Endothelial cell of umbilical vein (primary cell): ENCODE measurements around the gene SHROOM4. TPM values are rescaled to one million over a fixed set of nuclear protein-coding genes. Genes with fewer than 3 reads are reported as not detected.

Source experiments
- BruUV-seq: library from RNA; stranded (reverse); fragments of 400-500 nt; replicated peaks from 2 replicates; lab custom pipeline; 2021; lab: Mats Ljungman, UMichigan
- CTCF ChIA-PET: fragments of 300-600, 350-600 bp; sonication (Branson Sonifier 250); formaldehyde crosslinking; loops from one replicate; lab custom pipeline; 2021; ENCODE audit warnings: antibody characterized with exemption, inconsistent platforms; lab: Charles Lee
- POLR2A ChIA-PET: fragments of 300-600, 350-600 bp; sonication (Branson Sonifier 250); formaldehyde crosslinking; loops from one replicate; lab custom pipeline; 2021; ENCODE audit warnings: antibody characterized with exemption, inconsistent platforms; lab: Charles Lee
- DNase-seq: peaks from one replicate; pipeline ENCODE4 v3.0.0-alpha.2; 2011; ENCODE audit warnings: low read depth, low spot score
- FAIRE-seq: peaks from 2 replicates; lab custom pipeline; 2011; peaks lifted over from hg19 to GRCh38; lab: Jason Lieb, UNC
- H2AFZ ChIP-seq: 2 replicates; pipeline ENCODE4 v1.6.0; 2012; ENCODE audit warnings: low read depth, low read length, control low read depth, inconsistent platforms
- H3K27ac ChIP-seq: 2 replicates; pipeline ENCODE4 v1.5.1; 2011; ENCODE audit warnings: low read depth, mild to moderate bottlenecking, control low read depth, low read length, moderate library complexity; ENCODE audit not compliant: insufficient read depth
- H3K27me3 ChIP-seq, 2 experiments: 2 replicates each; pipeline versions ENCODE4 v1.6.0 to v1.6.1; 2011; ENCODE audit warnings: low read length in 2 of 2, mixed read lengths in 1 of 2; ENCODE audit not compliant: control insufficient read depth in 2 of 2, insufficient read depth in 2 of 2
- H3K36me3 ChIP-seq, 2 experiments: 2 replicates in 1 of 2; 3 replicates in 1 of 2; pipeline ENCODE4 v1.5.1; 2011; ENCODE audit warnings: low read length in 2 of 2, mild to moderate bottlenecking in 1 of 2, moderate library complexity in 1 of 2; ENCODE audit not compliant: control insufficient read depth in 2 of 2, insufficient read depth in 2 of 2; ENCODE audit errors: extremely low read depth in 1 of 2
- H3K4me1 ChIP-seq: 3 replicates; pipeline ENCODE4 v1.5.1; 2011; ENCODE audit warnings: mild to moderate bottlenecking, low read length; ENCODE audit not compliant: control insufficient read depth, insufficient read depth; ENCODE audit errors: extremely low read depth
- H3K4me2 ChIP-seq: 2 replicates; pipeline ENCODE4 v1.6.1; 2011; ENCODE audit warnings: low read length, control low read depth, mixed read lengths; ENCODE audit not compliant: insufficient read depth
- H3K4me3 ChIP-seq, 3 experiments: fragments of 200-600 bp in 1 of 3; sonication (generic), shearing (Covaris generic) in 1 of 3; replicated peaks in 1 of 3; 2 replicates each; pipeline ENCODE4 v1.5.1; 2011 to 2016; ENCODE audit warnings: control low read depth in 3 of 3, low read length in 3 of 3, mild to moderate bottlenecking in 2 of 3, inconsistent platforms in 1 of 3, low read depth in 1 of 3, moderate library complexity in 1 of 3; ENCODE audit not compliant: insufficient read depth in 1 of 3
- H3K79me2 ChIP-seq: 2 replicates; pipeline ENCODE4 v1.6.0; 2012; ENCODE audit warnings: low read length, inconsistent platforms; ENCODE audit not compliant: control insufficient read depth, insufficient read depth
- H3K9ac ChIP-seq: replicated peaks from 2 replicates; pipeline ENCODE3; 2011; ENCODE audit warnings: low read length, control low read depth; ENCODE audit not compliant: insufficient read depth; ENCODE audit errors: extremely low read depth
- H3K9me1 ChIP-seq: replicated peaks from 3 replicates; pipeline ENCODE4 v1.6.0; 2011; ENCODE audit warnings: mild to moderate bottlenecking, low read length; ENCODE audit not compliant: control insufficient read depth, insufficient read depth; ENCODE audit errors: extremely low read depth
- H3K9me3 ChIP-seq: replicated peaks from 2 replicates; pipeline ENCODE4 v1.5.1; 2012; ENCODE audit warnings: low read length, inconsistent platforms; ENCODE audit not compliant: control insufficient read depth, insufficient read depth
- H4K20me1 ChIP-seq: replicated peaks from 2 replicates; pipeline ENCODE3; 2011; ENCODE audit warnings: mild to moderate bottlenecking, low read length; ENCODE audit not compliant: control insufficient read depth, insufficient read depth; ENCODE audit errors: extremely low read depth
- EZH2 ChIP-seq: IDR thresholded peaks from 2 replicates; pipeline ENCODE4 v1.6.1; 2012; ENCODE audit warnings: borderline replicate concordance, low read depth, mild to moderate bottlenecking, moderate library complexity, low read length, inconsistent platforms; ENCODE audit not compliant: severe bottlenecking
- FOS ChIP-seq: IDR thresholded peaks from 2 replicates; pipeline ENCODE4 v1.6.1; 2011; ENCODE audit warnings: mild to moderate bottlenecking, low read length, moderate library complexity, borderline replicate concordance; ENCODE audit not compliant: insufficient read depth
- GATA2 ChIP-seq: IDR thresholded peaks from 2 replicates; pipeline ENCODE4 v1.7.0; 2011; ENCODE audit warnings: low read depth, mild to moderate bottlenecking, moderate library complexity, mixed read lengths, low read length; ENCODE audit not compliant: insufficient read length, insufficient read depth
- JUN ChIP-seq: IDR thresholded peaks from 2 replicates; pipeline ENCODE4 v1.6.1; 2011; ENCODE audit warnings: borderline replicate concordance, low read depth; ENCODE audit not compliant: insufficient read length, insufficient read depth
- MYC ChIP-seq: IDR thresholded peaks from one replicate; pipeline ENCODE4 v1.6.1; 2011; ENCODE audit warnings: mild to moderate bottlenecking, low read depth, low read length
- POLR2A ChIP-seq: IDR thresholded peaks from 2 replicates; pipeline ENCODE4 v1.6.1; 2012; ENCODE audit warnings: low read depth, mild to moderate bottlenecking, control low read depth, low read length
- POLR2AphosphoS5 ChIP-seq: IDR thresholded peaks from 2 replicates; pipeline ENCODE4 v1.6.1; 2012; ENCODE audit warnings: low read depth, mild to moderate bottlenecking, control low read depth, low read length, moderate library complexity; ENCODE audit not compliant: insufficient read depth
- dilution Hi-C: fragments of 300-500 bp; cut with MboI; formaldehyde crosslinking; loops from one replicate; pipeline ENCODE4 v1.15.0; 2019; ENCODE audit warnings: low sequenced_read_pairs; ENCODE audit not compliant: extremely low pct_ligation_motif_present
- intact Hi-C: fragments of 100-400 bp; cut with micrococcal nuclease; formaldehyde crosslinking; loops from one replicate; pipeline ENCODE4 v1.10.0; 2022
- polyA plus RNA-seq, 4 experiments: library from polyadenylated mRNA; depleted of rRNA in 3 of 4; stranded (reverse) in 3 of 4; unstranded in 1 of 4; fragments of >200 nt; gene quantifications; 2 replicates each; pipeline versions ENCODE4 v1.2.1 to v1.2.3, GENCODE V29; 2011 to 2012; ENCODE audit warnings: missing spikeins in 1 of 4
- total RNA-seq: library from RNA; stranded (reverse); gene quantifications from 2 replicates; pipeline ENCODE4 v1.2.3, GENCODE V29; 2021
- TF ChIP-seq, protein P1 (sequence below): IDR thresholded peaks from 2 replicates; pipeline ENCODE4 v1.6.1; 2011; ENCODE audit not compliant: insufficient read depth, insufficient read length
- TF ChIP-seq, protein P2 (sequence below), 2 donors: IDR thresholded peaks; 1 replicate in 1 of 2; 2 replicates in 1 of 2; pipeline ENCODE4 v1.5.1; 2011; ENCODE audit warnings: low read length in 2 of 2, mild to moderate bottlenecking in 2 of 2, moderate library complexity in 2 of 2, control low read depth in 1 of 2, inconsistent platforms in 1 of 2, low read depth in 1 of 2; ENCODE audit not compliant: insufficient read depth in 1 of 2; ENCODE audit errors: extremely low read depth in 1 of 2

The SHROOM4 gene
- total and polyA plus RNA-seq, 2 donors (not counting 3 experiments of a cell fraction or from before 2014, with no cell fraction given): 29.7 to 57.5 TPM

DNA sequence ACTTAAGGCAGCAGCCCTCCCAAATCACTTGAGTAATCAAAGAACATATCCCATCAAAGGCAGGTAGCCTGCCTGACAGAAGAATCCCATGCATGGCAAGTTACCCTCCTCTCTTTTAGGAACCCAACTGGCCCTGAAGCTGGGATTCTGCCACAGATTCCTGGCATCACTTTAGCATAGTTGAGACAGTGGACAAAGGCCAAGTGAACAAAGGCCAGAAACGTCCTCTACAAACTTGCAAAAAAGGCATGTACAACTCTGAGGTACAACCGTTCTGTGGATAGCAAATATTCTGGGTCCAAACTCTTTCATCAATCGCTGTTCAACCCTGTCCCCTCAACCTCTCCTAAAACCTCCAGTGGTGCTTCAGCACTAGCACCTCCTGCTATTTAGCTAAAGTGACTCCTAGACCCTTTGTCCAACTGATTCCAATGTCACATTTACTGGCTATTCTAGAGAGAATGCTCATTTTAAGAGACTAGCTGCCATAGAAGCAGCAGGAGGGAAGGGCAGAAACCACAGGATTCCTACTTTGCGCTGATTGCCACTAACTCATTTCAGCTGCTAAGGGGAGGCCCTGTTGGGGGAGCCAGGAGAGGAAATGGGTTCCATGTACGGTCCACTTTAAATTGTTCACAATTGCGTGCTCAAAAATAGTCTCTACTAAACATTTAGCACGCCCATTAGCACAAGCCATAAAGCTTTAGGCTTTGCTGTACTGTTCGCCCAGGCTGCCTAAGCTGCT, 105.9 kb downstream of the SHROOM4 start:
- POLR2A ChIA-PET: no interaction called here
- TF ChIP-seq GATA2: no peak
- TF ChIP-seq, protein P1, sequence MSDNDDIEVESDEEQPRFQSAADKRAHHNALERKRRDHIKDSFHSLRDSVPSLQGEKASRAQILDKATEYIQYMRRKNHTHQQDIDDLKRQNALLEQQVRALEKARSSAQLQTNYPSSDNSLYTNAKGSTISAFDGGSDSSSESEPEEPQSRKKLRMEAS: no peak
- no peak for TF ChIP-seq JUN
- no peak for TF ChIP-seq POLR2A
- no peak for TF ChIP-seq MYC
- TF ChIP-seq, protein P2, sequence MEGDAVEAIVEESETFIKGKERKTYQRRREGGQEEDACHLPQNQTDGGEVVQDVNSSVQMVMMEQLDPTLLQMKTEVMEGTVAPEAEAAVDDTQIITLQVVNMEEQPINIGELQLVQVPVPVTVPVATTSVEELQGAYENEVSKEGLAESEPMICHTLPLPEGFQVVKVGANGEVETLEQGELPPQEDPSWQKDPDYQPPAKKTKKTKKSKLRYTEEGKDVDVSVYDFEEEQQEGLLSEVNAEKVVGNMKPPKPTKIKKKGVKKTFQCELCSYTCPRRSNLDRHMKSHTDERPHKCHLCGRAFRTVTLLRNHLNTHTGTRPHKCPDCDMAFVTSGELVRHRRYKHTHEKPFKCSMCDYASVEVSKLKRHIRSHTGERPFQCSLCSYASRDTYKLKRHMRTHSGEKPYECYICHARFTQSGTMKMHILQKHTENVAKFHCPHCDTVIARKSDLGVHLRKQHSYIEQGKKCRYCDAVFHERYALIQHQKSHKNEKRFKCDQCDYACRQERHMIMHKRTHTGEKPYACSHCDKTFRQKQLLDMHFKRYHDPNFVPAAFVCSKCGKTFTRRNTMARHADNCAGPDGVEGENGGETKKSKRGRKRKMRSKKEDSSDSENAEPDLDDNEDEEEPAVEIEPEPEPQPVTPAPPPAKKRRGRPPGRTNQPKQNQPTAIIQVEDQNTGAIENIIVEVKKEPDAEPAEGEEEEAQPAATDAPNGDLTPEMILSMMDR (IDR thresholded peaks at IDR 0.05; ENCODE audit: extremely low read depth in 1 of 2, insufficient read depth in 1 of 2, low read depth in 1 of 2, low read length in 2 of 2): no peak
- TF ChIP-seq FOS: no peak
- TF ChIP-seq EZH2: no peak
- no peak for TF ChIP-seq POLR2AphosphoS5
- no peak overlapping the region for H3K4me3 ChIP-seq
- H3K27me3 ChIP-seq: no peaks in the 10 kb centered on the region
- no peak for DNase-seq
- H3K27ac ChIP-seq: no peak overlapping the region
- no peak for FAIRE-seq
- H4K20me1 ChIP-seq: no peaks in the 10 kb centered on the region
- no peak overlapping the region for H3K4me2 ChIP-seq
- no TSS peak for BruUV-seq
- intact Hi-C loops (no loop called here), dilution Hi-C loops (no loop called here)
- CTCF ChIA-PET: interaction anchor here (1.7 kb wide), 1 partner anchor 17 kb away, joined by 7 read pairs; no protein-coding TSS in a partner anchor
- H3K9me1 ChIP-seq: no peaks in the 10 kb centered on the region
- H3K79me2 ChIP-seq: no peaks in the 10 kb centered on the region
- H3K9me3 ChIP-seq: no peaks in the 10 kb centered on the region
- H3K9ac ChIP-seq: no peak overlapping the region
- H3K36me3 ChIP-seq: no peaks in the 10 kb centered on the region
- peaks cover 16% of the 10 kb centered on the region for H3K4me1 ChIP-seq
- no peak overlapping the region for H2AFZ ChIP-seq
